BJ (cell line): ENCODE results near the gene MXD1. TPM values are rescaled to one million over a fixed set of nuclear protein-coding genes. Genes with fewer than 3 reads are reported as not detected.

Source experiments
- CTCF ChIA-PET: fragments of 350-600 bp; formaldehyde crosslinking; extraction: SDS; loops from one replicate; lab custom pipeline; 2021; ENCODE audit warnings: antibody characterized with exemption, inconsistent platforms; lab: Yijun Ruan, JAX
- POLR2A ChIA-PET: fragments of 300-600 bp; sonication (Branson Sonifier 250); formaldehyde crosslinking; extraction: SDS; loops from one replicate; lab custom pipeline; 2021; ENCODE audit warnings: antibody characterized with exemption; lab: Charles Lee
- DNase-seq: peaks from one replicate; pipeline ENCODE4 v3.0.0-alpha.2; 2011; ENCODE audit warnings: low read depth
- H3K27me3 ChIP-seq: 2 replicates; pipeline ENCODE4 v1.6.0; 2011; ENCODE audit warnings: low read length; ENCODE audit not compliant: control insufficient read depth, insufficient read depth
- H3K36me3 ChIP-seq: 2 replicates; pipeline ENCODE4 v1.5.1; 2011; ENCODE audit warnings: low read length; ENCODE audit not compliant: control insufficient read depth, insufficient read depth
- H3K4me3 ChIP-seq: 2 replicates; pipeline ENCODE4 v1.5.1; 2011; ENCODE audit warnings: low read depth, mild to moderate bottlenecking, control low read depth, low read length
- CTCF ChIP-seq: IDR thresholded peaks from 2 replicates; pipeline ENCODE4 v1.5.1; 2011; ENCODE audit warnings: low read depth, mild to moderate bottlenecking, control low read depth, inconsistent platforms, low read length, moderate library complexity; ENCODE audit not compliant: insufficient read depth
- polyA plus RNA-seq: library from polyadenylated mRNA; depleted of rRNA; stranded (reverse); fragments of >200 nt; gene quantifications from 2 replicates; pipeline ENCODE4 v1.2.3, GENCODE V29; 2011

Gene MXD1
- polyA plus RNA-seq, 1 experiment, result 3.9 TPM

- Histone ChIP-seq H3K4me3 (no peak overlapping the region), H3K36me3 (no peaks in the 10 kb centered on the region), H3K27me3 (no peaks in the 10 kb centered on the region)
- POLR2A ChIA-PET, result no interaction called here
- CTCF ChIA-PET, result no interaction called here
- no peak for TF ChIP-seq CTCF
- DNase-seq, result no peak
These were observed 63.1 kb downstream of the MXD1 start for GRCh38 chr2:69977906-69978482.

GRCh38 chr2:69979902-69980807, 65.2 kb downstream of the MXD1 start:
- DNase-seq, result peak; percentile 26
- H3K27me3 ChIP-seq, result no peaks in the 10 kb centered on the region
- ChIA-PET CTCF (no interaction called here), POLR2A (no interaction called here)
- no peaks in the 10 kb centered on the region for H3K36me3 ChIP-seq
- H3K4me3 ChIP-seq, result no peak overlapping the region
- TF ChIP-seq CTCF, result no peak

- no peak for TF ChIP-seq CTCF
- Histone ChIP-seq H3K4me3 (no peak overlapping the region), H3K27me3 (no peaks in the 10 kb centered on the region), H3K36me3 (no peaks in the 10 kb centered on the region)
- DNase-seq, result no peak
- POLR2A ChIA-PET, result no interaction called here
- CTCF ChIA-PET, result no interaction called here
These were observed 68.6 kb downstream of the MXD1 start for GRCh38 chr2:69983392-69983966.

GRCh38 chr2:69985216-69985615, 70.3 kb downstream of the MXD1 start:
- Histone ChIP-seq H3K4me3 (no peak overlapping the region), H3K36me3 (no peaks in the 10 kb centered on the region), H3K27me3 (no peaks in the 10 kb centered on the region)
- ChIA-PET POLR2A (interaction anchor here (0.7 kb wide), 1 partner anchor 86 kb away, joined by 3 read pairs; no protein-coding TSS in a partner anchor), CTCF (no interaction called here)
- TF ChIP-seq CTCF, result no peak
- no peak for DNase-seq

- no peak for DNase-seq
- no peaks in the 10 kb centered on the region for H3K36me3 ChIP-seq
- no peaks in the 10 kb centered on the region for H3K27me3 ChIP-seq
- no peak overlapping the region for H3K4me3 ChIP-seq
- ChIA-PET POLR2A (interaction anchor here (0.7 kb wide), 1 partner anchor 87 kb away, joined by 3 read pairs; no protein-coding TSS in a partner anchor), CTCF (no interaction called here)
- TF ChIP-seq CTCF, result no peak
These were observed 70.8 kb downstream of the MXD1 start for GRCh38 chr2:69985688-69986087.
